GM19395 (cell line): ENCODE data around the gene KLHL30.
"Not testable (repeated sequence)": the region's sequence is repeated elsewhere in the genome, so short reads cannot be mapped to it uniquely, and the experiment has no call there.

Experiments
- ATAC-seq: cut with Tn5 transposase; IDR thresholded peaks from one replicate; pipeline ENCODE4 v1.9.1; 2021; ENCODE audit warnings: mild to moderate bottlenecking, moderate library complexity; ENCODE audit not compliant: unreplicated experiment

The KLHL30 gene

GRCh38 chr2:238160206-238161129 is 22.0 kb downstream of the KLHL30 start:
- no peak for ATAC-seq

- ATAC-seq, result no peak
Measured at GRCh38 chr2:238161291-238162051, 23.0 kb downstream of the KLHL30 start.

- no peak for ATAC-seq
Measured at GRCh38 chr2:238162251-238162845, 23.9 kb downstream of the KLHL30 start.

GRCh38 chr2:238162846-238163441 is 24.5 kb downstream of the KLHL30 start:
- no peak for ATAC-seq

- ATAC-seq, result no peak
Measured at GRCh38 chr2:238163481-238164198, 25.2 kb downstream of the KLHL30 start.

GRCh38 chr2:238164906-238165287 is 26.4 kb downstream of the KLHL30 start:
- no peak for ATAC-seq

- ATAC-seq, result no peak
Measured at GRCh38 chr2:238165288-238165921, 26.9 kb downstream of the KLHL30 start.

GRCh38 chr2:238166391-238167343 is 28.2 kb downstream of the KLHL30 start:
- ATAC-seq, result no peak

GRCh38 chr2:238167344-238167715 is 28.9 kb downstream of the KLHL30 start:
- no peak for ATAC-seq

GRCh38 chr2:238167761-238168160 is 29.3 kb downstream of the KLHL30 start:
- ATAC-seq, result no peak

- ATAC-seq, result no peak
Measured at GRCh38 chr2:238168196-238169047, 30.0 kb downstream of the KLHL30 start.

GRCh38 chr2:238169048-238169707 is 30.7 kb downstream of the KLHL30 start:
- no peak for ATAC-seq

- ATAC-seq, result no peak
Measured at GRCh38 chr2:238169708-238170251, 31.3 kb downstream of the KLHL30 start.

GRCh38 chr2:238170386-238171071 is 32.1 kb downstream of the KLHL30 start:
- ATAC-seq, result no peak

- ATAC-seq, result not testable (repeated sequence)
Measured at GRCh38 chr2:238171072-238171431, 32.6 kb downstream of the KLHL30 start.

- no peak for ATAC-seq
Measured at GRCh38 chr2:238171575-238172187, 33.2 kb downstream of the KLHL30 start.
